GM20431 (cell line): ENCODE results near the gene RNMT.

Experiments
- in situ Hi-C: fragments of 300-500 bp; cut with MseI, MboI; formaldehyde crosslinking; loops from one replicate; pipeline ENCODE4 v1.15.0; 2020; ENCODE audit warnings: low sequenced_read_pairs; ENCODE audit not compliant: unreplicated experiment

RNMT gene

DNA sequence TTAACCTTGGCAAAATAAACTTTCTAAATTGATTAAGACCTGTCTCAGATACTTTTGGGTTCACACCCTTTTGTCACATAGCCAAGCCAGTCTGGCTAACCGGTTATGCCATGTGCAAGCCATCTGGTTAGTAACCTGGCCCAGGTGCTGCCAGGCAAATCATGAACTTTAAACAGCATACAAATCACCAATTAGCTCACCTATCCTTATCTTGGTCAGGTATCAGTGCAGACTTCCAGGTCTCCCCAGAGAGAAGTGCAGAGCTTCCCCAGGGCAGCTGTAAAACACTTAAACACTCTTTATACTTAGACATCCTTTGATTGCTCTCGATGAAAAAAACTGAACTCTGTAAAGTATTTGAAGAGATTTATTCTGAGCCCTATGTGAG lies 82.6 kb downstream of the RNMT start:
- in situ Hi-C loops, result no loop called here

- in situ Hi-C loops, result no loop called here
Measured at GRCh38 chr18:13809531-13810255, 83.2 kb downstream of the RNMT start.

- in situ Hi-C loops, result no loop called here
Measured at GRCh38 chr18:13810950-13811485, 84.5 kb downstream of the RNMT start.

DNA sequence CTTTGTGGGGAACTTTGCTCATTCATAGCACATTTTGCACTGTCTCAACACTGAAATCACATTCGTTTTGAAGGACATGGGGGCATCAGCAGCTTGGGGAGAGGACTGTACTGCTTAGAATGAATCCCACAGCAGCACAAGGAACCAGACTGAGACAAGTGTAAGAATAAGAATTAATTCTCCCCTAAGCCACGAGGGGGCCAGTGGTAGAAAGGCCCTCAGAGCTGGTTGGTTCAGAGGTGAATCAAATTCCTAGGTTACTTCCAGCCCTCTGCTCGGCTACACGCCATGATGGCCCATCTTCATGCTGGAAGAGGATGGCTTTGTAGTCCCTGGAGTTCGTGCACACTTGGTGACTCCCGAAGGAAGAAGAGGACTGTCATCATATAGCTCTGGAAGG lies 85.5 kb downstream of the RNMT start:
- in situ Hi-C loops, result no loop called here

DNA sequence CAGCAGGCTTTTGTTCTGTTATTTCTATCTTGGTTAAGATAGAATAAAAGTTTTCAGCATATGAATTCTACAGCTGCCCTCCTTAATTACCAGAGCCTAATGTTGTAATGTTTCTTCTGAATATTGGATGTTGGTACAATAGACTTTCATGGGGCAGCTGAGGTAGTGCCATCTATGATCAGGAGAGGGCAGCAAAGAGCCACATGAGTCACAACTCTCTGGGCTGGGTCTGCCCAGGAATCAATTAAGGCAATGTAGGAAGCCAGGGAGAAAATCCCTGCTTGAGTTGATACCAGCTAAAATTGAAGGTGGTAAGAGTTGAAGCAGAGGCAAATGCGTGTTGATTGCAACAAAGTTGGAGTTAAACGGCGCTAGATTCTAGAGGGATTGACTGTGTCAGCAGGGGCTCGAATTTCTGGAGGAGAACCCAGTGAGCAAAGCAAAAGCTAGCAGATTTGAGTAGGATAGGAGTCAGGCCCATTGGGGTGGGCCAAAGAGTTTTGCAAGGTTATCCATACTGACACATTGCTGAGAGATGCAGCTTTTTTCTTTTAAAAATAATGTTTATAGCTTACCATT lies 86.9 kb downstream of the RNMT start:
- in situ Hi-C loops, result no loop called here
